Chondrocyte (in vitro differentiated cells): Measurements from ENCODE around the gene CPB1. TPM values are rescaled to one million over a fixed set of nuclear protein-coding genes. Genes with fewer than 3 reads are reported as not detected.
A peak's percentile ranks its signal among the peaks of the same experiment; 100 is the strongest.

ENCODE experiments used
- DNase-seq: peaks from one replicate; pipeline ENCODE4 v3.0.0; 2021; ENCODE audit warnings: mixed read lengths, low spot score
- H3K27ac Mint-ChIP-seq: one replicate; pipeline ENCODE4 v1.8.0; 2021; ENCODE audit warnings: mild to moderate bottlenecking, moderate library complexity, mixed read lengths; ENCODE audit not compliant: unreplicated experiment
- H3K27me3 Mint-ChIP-seq: 2 replicates; pipeline ENCODE4 v1.8.0; 2021; ENCODE audit warnings: low read depth, mixed read lengths
- H3K36me3 Mint-ChIP-seq: 2 replicates; pipeline ENCODE4 v1.8.0; 2021; ENCODE audit warnings: low read depth, mixed read lengths
- H3K4me1 Mint-ChIP-seq: 2 replicates; pipeline ENCODE4 v1.8.0; 2021; ENCODE audit warnings: low read depth, mild to moderate bottlenecking, mixed read lengths
- H3K4me3 Mint-ChIP-seq: one replicate; pipeline ENCODE4 v1.8.0; 2021; ENCODE audit warnings: mild to moderate bottlenecking, moderate library complexity, mixed read lengths; ENCODE audit not compliant: unreplicated experiment
- H3K9me3 Mint-ChIP-seq: 2 replicates; pipeline ENCODE4 v1.8.0; 2021; ENCODE audit warnings: low read depth, mixed read lengths
- total RNA-seq: library from RNA; stranded (reverse); gene quantifications from 3 replicates; pipeline ENCODE4 v1.2.1, GENCODE V29; 2021
- TF ChIP-seq, protein P1 (sequence below): fragments of 200-600 bp; sonication (generic); IDR thresholded peaks from 2 replicates; pipeline ENCODE4 v1.5.0; 2021; ENCODE audit warnings: antibody characterized with exemption, mild to moderate bottlenecking, moderate library complexity

The CPB1 gene
- total RNA-seq, 1 donor from 2014 or later = not detected

DNA sequence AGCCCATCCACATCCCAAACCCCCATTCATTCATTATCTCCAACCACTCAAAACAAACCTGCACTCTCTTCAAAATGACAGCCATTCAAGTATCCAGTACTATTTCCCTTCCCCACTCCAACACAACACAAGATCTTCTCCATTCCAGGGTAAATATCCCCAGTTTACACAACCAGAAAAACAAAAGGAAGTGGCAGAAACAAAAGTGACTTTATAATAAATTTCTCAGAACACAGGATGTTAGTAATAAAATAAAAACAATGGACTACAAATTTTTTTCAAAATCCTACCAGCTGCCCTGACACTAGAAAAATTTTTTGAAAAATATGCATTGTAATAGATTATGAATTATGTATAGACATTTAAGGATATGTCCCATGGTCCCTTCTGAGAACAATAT lies 51.6 kb downstream of the CPB1 start:
- Mint-ChIP-seq H3K27ac (no peak overlapping the region), H3K9me3 (no peaks in the 10 kb centered on the region), H3K36me3 (no peaks in the 10 kb centered on the region), H3K27me3 (no peaks in the 10 kb centered on the region), H3K4me1 (peaks cover 15% of the 10 kb centered on the region), H3K4me3 (no peak overlapping the region)
- no peak for DNase-seq
- TF ChIP-seq, protein P1, sequence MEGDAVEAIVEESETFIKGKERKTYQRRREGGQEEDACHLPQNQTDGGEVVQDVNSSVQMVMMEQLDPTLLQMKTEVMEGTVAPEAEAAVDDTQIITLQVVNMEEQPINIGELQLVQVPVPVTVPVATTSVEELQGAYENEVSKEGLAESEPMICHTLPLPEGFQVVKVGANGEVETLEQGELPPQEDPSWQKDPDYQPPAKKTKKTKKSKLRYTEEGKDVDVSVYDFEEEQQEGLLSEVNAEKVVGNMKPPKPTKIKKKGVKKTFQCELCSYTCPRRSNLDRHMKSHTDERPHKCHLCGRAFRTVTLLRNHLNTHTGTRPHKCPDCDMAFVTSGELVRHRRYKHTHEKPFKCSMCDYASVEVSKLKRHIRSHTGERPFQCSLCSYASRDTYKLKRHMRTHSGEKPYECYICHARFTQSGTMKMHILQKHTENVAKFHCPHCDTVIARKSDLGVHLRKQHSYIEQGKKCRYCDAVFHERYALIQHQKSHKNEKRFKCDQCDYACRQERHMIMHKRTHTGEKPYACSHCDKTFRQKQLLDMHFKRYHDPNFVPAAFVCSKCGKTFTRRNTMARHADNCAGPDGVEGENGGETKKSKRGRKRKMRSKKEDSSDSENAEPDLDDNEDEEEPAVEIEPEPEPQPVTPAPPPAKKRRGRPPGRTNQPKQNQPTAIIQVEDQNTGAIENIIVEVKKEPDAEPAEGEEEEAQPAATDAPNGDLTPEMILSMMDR = no peak

DNA sequence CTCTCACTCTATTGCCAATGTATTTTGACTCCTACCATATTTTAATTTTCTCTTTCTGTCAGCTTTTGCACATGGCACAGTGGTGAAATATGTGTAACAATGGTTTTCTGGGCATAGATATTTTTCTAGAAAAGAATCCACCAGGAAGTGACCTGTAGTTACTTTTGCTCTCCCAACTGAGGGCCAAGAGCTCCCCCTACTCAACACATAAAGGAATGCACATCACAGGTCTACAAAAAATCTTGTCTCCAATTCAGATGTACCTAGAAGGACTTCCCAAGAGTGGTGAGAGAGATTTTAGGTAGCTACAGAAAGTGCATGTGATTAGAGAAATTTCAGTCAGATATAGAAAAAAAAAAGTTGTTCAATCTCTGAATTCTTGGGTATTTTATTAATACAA lies 53.1 kb downstream of the CPB1 start:
- TF ChIP-seq, protein P1 = peak; percentile 47
- H3K4me1 Mint-ChIP-seq = peaks cover 15% of the 10 kb centered on the region
- H3K36me3 Mint-ChIP-seq = no peaks in the 10 kb centered on the region
- no peak overlapping the region for H3K27ac Mint-ChIP-seq
- H3K4me3 Mint-ChIP-seq = no peak overlapping the region
- no peaks in the 10 kb centered on the region for H3K9me3 Mint-ChIP-seq
- no peak for DNase-seq
- H3K27me3 Mint-ChIP-seq = no peaks in the 10 kb centered on the region

DNA sequence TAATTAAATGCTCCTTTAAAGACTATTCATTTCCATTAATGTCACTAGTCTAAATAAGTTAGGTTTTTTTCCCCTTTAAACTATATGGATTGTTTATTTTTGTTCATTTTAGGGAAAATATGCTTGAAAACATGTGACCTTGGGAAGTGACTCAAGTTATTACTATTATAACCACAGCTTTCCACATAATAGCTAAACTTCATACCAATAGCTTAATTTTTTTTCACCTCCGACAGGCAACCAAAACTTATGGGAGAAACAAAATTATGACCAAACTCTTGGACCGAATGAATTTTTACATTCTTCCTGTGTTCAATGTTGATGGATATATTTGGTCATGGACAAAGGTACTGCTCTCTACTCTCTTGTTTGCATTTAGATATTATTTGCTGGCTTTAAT lies 53.7 kb downstream of the CPB1 start:
- DNase-seq = no peak
- Mint-ChIP-seq H3K4me1 (peaks cover 15% of the 10 kb centered on the region), H3K27ac (no peak overlapping the region), H3K9me3 (no peaks in the 10 kb centered on the region), H3K36me3 (no peaks in the 10 kb centered on the region), H3K27me3 (no peaks in the 10 kb centered on the region), H3K4me3 (no peak overlapping the region)
- TF ChIP-seq, protein P1 = no peak

DNA sequence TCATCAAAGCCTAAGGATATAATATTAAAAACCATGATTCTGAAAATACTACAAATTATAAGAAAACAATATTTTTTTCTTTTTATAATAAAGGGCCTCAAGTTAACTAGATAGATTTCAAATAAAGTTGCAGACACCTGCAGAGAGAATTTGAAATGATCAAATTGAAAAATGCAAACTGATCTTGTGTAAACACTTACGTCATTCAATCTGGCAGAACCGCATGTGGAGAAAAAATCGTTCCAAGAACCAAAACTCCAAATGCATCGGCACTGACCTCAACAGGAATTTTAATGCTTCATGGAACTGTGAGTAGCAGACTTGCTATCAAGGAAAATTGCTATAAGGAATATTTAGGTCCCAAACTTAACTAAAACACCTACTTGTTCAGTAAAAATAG lies 54.7 kb downstream of the CPB1 start:
- H3K4me1 Mint-ChIP-seq = peaks cover 15% of the 10 kb centered on the region
- TF ChIP-seq, protein P1 = no peak
- H3K27me3 Mint-ChIP-seq = no peaks in the 10 kb centered on the region
- H3K36me3 Mint-ChIP-seq = no peaks in the 10 kb centered on the region
- no peak overlapping the region for H3K4me3 Mint-ChIP-seq
- DNase-seq = no peak
- H3K27ac Mint-ChIP-seq = peak overlapping the region; percentile 9
- no peaks in the 10 kb centered on the region for H3K9me3 Mint-ChIP-seq

DNA sequence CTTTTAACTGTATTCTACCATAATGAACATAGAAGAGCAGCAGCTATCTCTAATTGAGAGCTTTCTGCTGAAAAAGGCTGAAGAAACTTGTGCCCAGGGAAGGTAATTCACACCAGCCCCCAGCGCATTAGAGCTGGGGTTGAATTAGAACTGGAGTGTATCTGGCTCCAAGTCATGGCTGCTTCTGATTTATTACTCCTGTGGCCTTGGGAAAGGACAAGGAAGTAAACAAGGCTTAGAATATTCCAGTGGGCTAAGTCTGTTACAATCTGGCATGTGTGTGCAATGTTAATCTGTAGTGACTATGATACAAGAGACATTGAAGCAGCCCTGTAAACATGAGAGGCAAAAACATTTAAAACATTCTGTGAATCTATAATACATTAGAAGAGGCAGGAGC lies 55.6 kb downstream of the CPB1 start:
- Mint-ChIP-seq H3K4me3 (no peak overlapping the region), H3K4me1 (peaks cover 15% of the 10 kb centered on the region), H3K27ac (no peak overlapping the region), H3K9me3 (no peaks in the 10 kb centered on the region), H3K36me3 (no peaks in the 10 kb centered on the region), H3K27me3 (no peaks in the 10 kb centered on the region)
- TF ChIP-seq, protein P1 = no peak
- DNase-seq = no peak
